GM21381 (cell line): Measurements from ENCODE around the gene KIF6.
"Not testable (repeated sequence)": the region's sequence is repeated elsewhere in the genome, so short reads cannot be mapped to it uniquely, and the experiment has no call there.

Experiments
- ATAC-seq: cut with Tn5 transposase; IDR thresholded peaks from one replicate; pipeline ENCODE4 v1.9.1; 2021; ENCODE audit warnings: mild to moderate bottlenecking, moderate library complexity; ENCODE audit not compliant: unreplicated experiment

Gene KIF6

GRCh38 chr6:39300739-39301138 lies 424.5 kb downstream of the KIF6 start:
- ATAC-seq: no peak

- ATAC-seq: no peak
Measured at GRCh38 chr6:39298061-39298460, 427.1 kb downstream of the KIF6 start.

GRCh38 chr6:39296745-39297640 lies 428.2 kb downstream of the KIF6 start:
- no peak for ATAC-seq

GRCh38 chr6:39295611-39296011 lies 429.6 kb downstream of the KIF6 start:
- ATAC-seq: no peak

GRCh38 chr6:39294899-39295298 lies 430.3 kb downstream of the KIF6 start:
- ATAC-seq: no peak

GRCh38 chr6:39294133-39294532 lies 431.1 kb downstream of the KIF6 start:
- no peak for ATAC-seq

- no peak for ATAC-seq
Measured at GRCh38 chr6:39292637-39293036, 432.6 kb downstream of the KIF6 start.

- no peak for ATAC-seq
Measured at GRCh38 chr6:39289490-39289889, 435.7 kb downstream of the KIF6 start.

- no peak for ATAC-seq
Measured at GRCh38 chr6:39287601-39288000, 437.6 kb downstream of the KIF6 start.

- ATAC-seq: not testable (repeated sequence)
Measured at GRCh38 chr6:39286596-39286995, 438.6 kb downstream of the KIF6 start.

GRCh38 chr6:39282774-39283173 lies 442.4 kb downstream of the KIF6 start:
- no peak for ATAC-seq

GRCh38 chr6:39281312-39281980 lies 443.8 kb downstream of the KIF6 start:
- ATAC-seq: no peak

- ATAC-seq: no peak
Measured at GRCh38 chr6:39280247-39280731, 444.9 kb downstream of the KIF6 start.
